Measurements from ENCODE around the gene MARK4.

DNA sequence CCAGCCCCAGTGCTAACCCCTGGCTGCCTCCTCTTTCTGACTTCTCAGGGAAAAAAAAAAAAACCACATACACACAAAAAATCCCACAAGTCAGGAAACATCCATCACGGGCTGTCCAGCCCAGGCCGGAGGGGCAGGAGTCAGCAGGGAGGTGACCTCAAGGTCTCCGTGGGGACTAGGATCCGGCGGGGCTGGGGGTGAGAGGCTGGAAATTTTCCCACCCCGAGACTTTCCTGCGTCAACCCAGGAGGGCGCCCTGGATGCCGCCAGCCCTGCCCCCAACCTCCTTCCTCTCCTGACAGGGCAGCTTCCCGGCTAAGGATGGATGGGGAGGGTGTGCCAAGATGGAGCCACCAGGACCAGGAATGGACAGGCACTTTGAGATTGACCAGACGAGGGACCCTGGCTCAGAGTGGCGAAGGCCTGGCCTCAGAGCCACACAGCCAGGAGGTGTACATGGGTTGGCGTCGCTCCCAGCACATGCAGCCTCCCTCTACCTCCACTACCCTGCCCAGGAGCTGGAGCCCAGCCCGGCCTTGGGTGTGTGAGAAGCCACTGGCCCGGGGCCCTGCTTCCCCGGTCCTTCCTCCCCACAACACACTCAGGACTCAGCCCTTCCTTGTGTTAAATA is 39.2 kb upstream of the MARK4 start:
- TF ChIP-seq, protein P1, sequence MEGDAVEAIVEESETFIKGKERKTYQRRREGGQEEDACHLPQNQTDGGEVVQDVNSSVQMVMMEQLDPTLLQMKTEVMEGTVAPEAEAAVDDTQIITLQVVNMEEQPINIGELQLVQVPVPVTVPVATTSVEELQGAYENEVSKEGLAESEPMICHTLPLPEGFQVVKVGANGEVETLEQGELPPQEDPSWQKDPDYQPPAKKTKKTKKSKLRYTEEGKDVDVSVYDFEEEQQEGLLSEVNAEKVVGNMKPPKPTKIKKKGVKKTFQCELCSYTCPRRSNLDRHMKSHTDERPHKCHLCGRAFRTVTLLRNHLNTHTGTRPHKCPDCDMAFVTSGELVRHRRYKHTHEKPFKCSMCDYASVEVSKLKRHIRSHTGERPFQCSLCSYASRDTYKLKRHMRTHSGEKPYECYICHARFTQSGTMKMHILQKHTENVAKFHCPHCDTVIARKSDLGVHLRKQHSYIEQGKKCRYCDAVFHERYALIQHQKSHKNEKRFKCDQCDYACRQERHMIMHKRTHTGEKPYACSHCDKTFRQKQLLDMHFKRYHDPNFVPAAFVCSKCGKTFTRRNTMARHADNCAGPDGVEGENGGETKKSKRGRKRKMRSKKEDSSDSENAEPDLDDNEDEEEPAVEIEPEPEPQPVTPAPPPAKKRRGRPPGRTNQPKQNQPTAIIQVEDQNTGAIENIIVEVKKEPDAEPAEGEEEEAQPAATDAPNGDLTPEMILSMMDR (IDR thresholded peaks at IDR 0.05) = no peak
- no peak for TF ChIP-seq EP300 (IDR thresholded peaks at IDR 0.05)
- TF ChIP-seq POLR2A (IDR thresholded peaks at IDR 0.05) = no peak

Measured in gastroesophageal sphincter (tissue), 3 donors.